K562 (cell line): Measurements from ENCODE around the gene PTPRU. TPM values are rescaled to one million over a fixed set of nuclear protein-coding genes. Genes with fewer than 3 reads are reported as not detected.

ENCODE experiments used
- ATAC-seq: fragments of 200-7000 bp; cut with Tn5 transposase; 3 replicates; pipeline ENCODE4 v1.9.1; 2020; ENCODE audit warnings: moderate library complexity
- BruUV-seq: library from RNA; stranded (reverse); fragments of 400-500 nt; replicated peaks from 2 replicates; lab custom pipeline; 2021; lab: Mats Ljungman, UMichigan
- CTCF ChIA-PET: fragments of 300-600 bp; formaldehyde crosslinking; extraction: SDS; loops from one replicate; lab custom pipeline; 2021; ENCODE audit warnings: low intra/inter-chr PET ratio; lab: Yijun Ruan, JAX
- POLR2A ChIA-PET: fragments of 300-600, 350-650 bp; sonication (Branson Sonifier 250); formaldehyde crosslinking; extraction: SDS; loops from one replicate; lab custom pipeline; 2021; ENCODE audit warnings: antibody characterized with exemption, inconsistent platforms; lab: Yijun Ruan, JAX
- DNase-seq, 4 experiments: peaks; one replicate each; pipeline versions ENCODE4 v3.0.0 to v3.0.0-alpha.2; 2011 to 2018; ENCODE audit warnings: low spot score in 3 of 4, mixed read lengths in 3 of 4; ENCODE audit errors: extremely low read depth in 1 of 4
- FAIRE-seq: peaks from 2 replicates; lab custom pipeline; 2011; peaks lifted over from hg19 to GRCh38; lab: Jason Lieb, UNC
- H2AFZ ChIP-seq: 2 replicates; pipeline ENCODE4 v1.6.0; 2011; ENCODE audit warnings: low read depth, low read length, control low read depth, inconsistent platforms
- H3K27ac ChIP-seq: fragments of 200-600 bp; 3 replicates; pipeline ENCODE4 v1.8.0; 2011; ENCODE audit warnings: low read depth, mild to moderate bottlenecking, control low read depth, inconsistent platforms, low read length, moderate library complexity, mixed read lengths; ENCODE audit errors: extremely low read depth
- H3K27me3 ChIP-seq, 2 experiments: fragments of 300-600 bp in 1 of 2; 2 replicates in 1 of 2; 3 replicates in 1 of 2; pipeline versions ENCODE4 v1.6.0 to v1.8.0; 2011; ENCODE audit warnings: inconsistent platforms in 2 of 2, low read length in 2 of 2, mild to moderate bottlenecking in 1 of 2, mixed read lengths in 1 of 2, moderate library complexity in 1 of 2; ENCODE audit not compliant: control insufficient read depth in 2 of 2, insufficient read depth in 2 of 2
- H3K36me3 ChIP-seq: fragments of 300-600 bp; 3 replicates; pipeline ENCODE4 v1.8.0; 2011; ENCODE audit warnings: mild to moderate bottlenecking, low read length, inconsistent platforms; ENCODE audit not compliant: control insufficient read depth, insufficient read depth
- H3K4me1 ChIP-seq, 2 experiments: fragments of 200-600 bp in 1 of 2; replicated peaks in 1 of 2; 2 replicates in 1 of 2; 3 replicates in 1 of 2; pipeline versions ENCODE4 v1.5.1 to v1.8.0; 2011; ENCODE audit warnings: inconsistent platforms in 2 of 2, low read length in 2 of 2, mild to moderate bottlenecking in 1 of 2, mixed read lengths in 1 of 2, moderate library complexity in 1 of 2; ENCODE audit not compliant: control insufficient read depth in 2 of 2, insufficient read depth in 2 of 2
- H3K4me2 ChIP-seq: 2 replicates; pipeline ENCODE4 v1.6.1; 2011; ENCODE audit warnings: low read length, control low read depth, inconsistent platforms, mixed read lengths; ENCODE audit not compliant: insufficient read depth
- H3K4me3 ChIP-seq: fragments of 200-600 bp; sonication (generic), shearing (Covaris generic); 2 replicates; pipeline ENCODE4 v1.5.1; 2016; ENCODE audit warnings: control low read depth, inconsistent platforms
- H3K79me2 ChIP-seq: fragments of 200-600 bp; 3 replicates; pipeline ENCODE4 v1.8.0; 2011; ENCODE audit warnings: low read length, inconsistent platforms; ENCODE audit not compliant: control insufficient read depth, insufficient read depth
- H3K9ac ChIP-seq, 2 experiments: 2 replicates each; pipeline versions ENCODE4 v1.6.0 to v1.6.1; 2011; ENCODE audit warnings: low read depth in 2 of 2, low read length in 2 of 2, control low read depth in 1 of 2, inconsistent platforms in 1 of 2, mild to moderate bottlenecking in 1 of 2, mixed read lengths in 1 of 2; ENCODE audit not compliant: insufficient read depth in 1 of 2
- H3K9me1 ChIP-seq: one replicate; pipeline ENCODE4 v1.6.0; 2011; ENCODE audit warnings: inconsistent platforms, mild to moderate bottlenecking, low read length, moderate library complexity; ENCODE audit not compliant: control insufficient read depth, insufficient read depth
- H3K9me3 ChIP-seq: replicated peaks from 2 replicates; pipeline ENCODE4 v1.5.1; 2011; ENCODE audit warnings: low read depth, low read length, inconsistent platforms; ENCODE audit not compliant: control insufficient read depth, insufficient read depth
- H4K20me1 ChIP-seq: replicated peaks from 2 replicates; pipeline ENCODE4 v1.6.1; 2011; ENCODE audit warnings: low read length, inconsistent platforms, mixed read lengths; ENCODE audit not compliant: control insufficient read depth, insufficient read depth
- ATF7 ChIP-seq: fragments of 450-650 bp; IDR thresholded peaks from 2 replicates; pipeline ENCODE4 v1.7.1; 2014; ENCODE audit warnings: mild to moderate bottlenecking, moderate library complexity
- BMI1 ChIP-seq: fragments of 150-350 bp; IDR thresholded peaks from 2 replicates; pipeline ENCODE4 v1.6.1; 2014; ENCODE audit warnings: low read length
- EGR1 ChIP-seq: fragments of 450-650 bp; conservative IDR thresholded peaks from 2 replicates; pipeline ENCODE4 v1.6.1; 2017; ENCODE audit warnings: mild to moderate bottlenecking
- EP300 ChIP-seq: IDR thresholded peaks from 2 replicates; pipeline ENCODE4 v1.6.1; 2012; ENCODE audit warnings: low read length, improper control_type of control experiment
- HDAC2 ChIP-seq: fragments of 450-650 bp; IDR thresholded peaks from 2 replicates; pipeline ENCODE4 v1.6.1; 2016; ENCODE audit warnings: mild to moderate bottlenecking
- HDGF ChIP-seq: fragments of 450-650 bp; IDR thresholded peaks from 2 replicates; pipeline ENCODE4 v1.6.1; 2016
- HNRNPLL ChIP-seq: fragments of 200-400 bp; formaldehyde crosslinking; IDR thresholded peaks from 2 replicates; pipeline ENCODE4 v1.6.1; 2017; ENCODE audit warnings: low read length, low read depth, mild to moderate bottlenecking; ENCODE audit not compliant: poor library complexity, severe bottlenecking
- NRF1 ChIP-seq, 2 experiments: fragments of 450-650 bp; IDR thresholded peaks in 1 of 2; conservative IDR thresholded peaks in 1 of 2; 2 replicates each; pipeline ENCODE4 v1.6.1; 2014; ENCODE audit warnings: mild to moderate bottlenecking in 2 of 2
- RCOR1 ChIP-seq, 2 experiments: IDR thresholded peaks; 2 replicates each; pipeline ENCODE4 v1.6.1; 2012; ENCODE audit warnings: low read depth in 2 of 2, low read length in 2 of 2, borderline replicate concordance in 1 of 2, improper control_type of control experiment in 1 of 2
- TEAD1 ChIP-seq, 2 experiments: fragments of 450-650 bp in 1 of 2; sonication (generic) in 1 of 2; formaldehyde crosslinking; IDR thresholded peaks; 2 replicates each; pipeline versions ENCODE4 v1.4.0 to v1.8.0; 2020 to 2022; ENCODE audit warnings: mild to moderate bottlenecking in 2 of 2, missing genetic modification reagents in 1 of 2
- TEAD4 ChIP-seq, 2 experiments: sonication (generic) in 1 of 2; formaldehyde crosslinking in 1 of 2; IDR thresholded peaks; 2 replicates each; pipeline versions ENCODE4 v1.6.1 to v1.8.0; 2012 to 2022; ENCODE audit warnings: borderline replicate concordance in 1 of 2, inconsistent platforms in 1 of 2, low read length in 1 of 2, mild to moderate bottlenecking in 1 of 2, missing genetic modification reagents in 1 of 2
- ZFX ChIP-seq: sonication (generic); formaldehyde crosslinking; IDR thresholded peaks from 2 replicates; pipeline ENCODE4 v1.8.0; 2022; ENCODE audit warnings: mild to moderate bottlenecking, missing genetic modification reagents, moderate library complexity
- ZNF263 ChIP-seq: sonication (generic); formaldehyde crosslinking; IDR thresholded peaks from 2 replicates; pipeline ENCODE4 v1.8.0; 2022; ENCODE audit warnings: mild to moderate bottlenecking, missing genetic modification reagents, borderline replicate concordance
- ZNF740 ChIP-seq, 3 experiments: fragments of 200-800 bp in 1 of 3; sonication (Bioruptor generic) in 1 of 3; sonication (generic) in 1 of 3; formaldehyde crosslinking in 1 of 3; IDR thresholded peaks; 2 replicates each; pipeline versions ENCODE4 v1.6.1 to v1.8.0; 2016 to 2022; ENCODE audit warnings: mild to moderate bottlenecking in 2 of 3, missing compliant biosample characterization in 2 of 3, missing genetic modification characterization in 2 of 3, missing genetic modification reagents in 1 of 3
- WGBS: fragments of 100-300 bp; shearing (Covaris generic); methylation state at CpG from one replicate; pipeline ENCODE4 v1.1.6; 2016; ENCODE audit warnings: low coverage, mixed read lengths; ENCODE audit not compliant: insufficient coverage; ENCODE audit errors: missing lambda C conversion rate; 5-methylcytosine and 5-hydroxymethylcytosine counted together
- in situ Hi-C: fragments of 300-500 bp; cut with MboI; formaldehyde crosslinking; loops from 4 replicates; pipeline ENCODE4 v1.15.0; 2018; ENCODE audit warnings: inconsistent platforms, mixed read lengths
- intact Hi-C: fragments of 100-400 bp; cut with micrococcal nuclease; formaldehyde crosslinking; loops from 2 replicates; pipeline ENCODE4 v1.14.2; 2022
- polyA plus RNA-seq, 8 experiments: library from polyadenylated mRNA; depleted of rRNA in 4 of 8; stranded (reverse) in 5 of 8; unstranded in 3 of 8; fragments of >200 nt; fragmentation: Nextera tagmentation in 2 of 8; fragmentation: Illumina TruSeq in 1 of 8; extraction: Ambion mirVana in 2 of 8; extraction: Trizol in 1 of 8; gene quantifications; 2 replicates each; pipeline versions ENCODE4 v1.2.1 to v1.2.3, GENCODE V29; 2011 to 2014; ENCODE audit warnings: inconsistent platforms in 1 of 8, missing spikeins in 1 of 8
- total RNA-seq, 7 experiments: library from RNA; depleted of rRNA in 6 of 7; stranded (reverse); fragments of >200 nt in 6 of 7; fragmentation: Illumina TruSeq in 2 of 7; extraction: Trizol in 2 of 7; gene quantifications; 2 replicates each; pipeline versions ENCODE4 v1.2.1 to v1.2.3, GENCODE V29; 2011 to 2021; ENCODE audit warnings: low replicate concordance in 1 of 7
- TF ChIP-seq, protein P1 (sequence below): sonication (generic); formaldehyde crosslinking; IDR thresholded peaks from 2 replicates; pipeline ENCODE4 v1.8.0; 2022; ENCODE audit warnings: missing genetic modification reagents, mild to moderate bottlenecking, moderate library complexity, borderline replicate concordance

PTPRU gene
- total and polyA plus RNA-seq, 9 of the 15 experiments (the other 6 are each of a cell fraction or from before 2014, with no cell fraction given) = 0.01 to 2.9 (median 1.0) TPM

GRCh38 chr1:29282924-29283803 is 46.8 kb downstream of the PTPRU start:
- H3K9me3 ChIP-seq = no peaks in the 10 kb centered on the region
- H3K9ac ChIP-seq = peak overlapping the region; percentile 12 to 84; a peak in 3 of 4 replicates
- 4% methylated on average over 16 of the region's 16 CpGs for WGBS
- FAIRE-seq (peak; percentile 99), ATAC-seq (peak; percentile 94), DNase-seq (peak; percentile 97 to 99 (median 99))
- no peaks in the 10 kb centered on the region for H3K36me3 ChIP-seq
- H3K27me3 ChIP-seq = peaks cover 2 to 16% of the 10 kb centered on the region in 2 experiments
- POLR2A ChIA-PET = interaction anchor here (0.6 to 1.4 kb wide), 7 partner anchors 8 to 75 kb away, joined by 3 to 5 read pairs (median 3); partner anchors contain the start of gene MECR
- intact Hi-C loops = no loop called here
- H4K20me1 ChIP-seq = no peaks in the 10 kb centered on the region
- H2AFZ ChIP-seq = peak overlapping the region; percentile 98
- in situ Hi-C loops = no loop called here
- CTCF ChIA-PET = no interaction called here
- no TSS peak for BruUV-seq
- H3K4me3 ChIP-seq = peak overlapping the region; percentile 42
- no peak overlapping the region; the same call in 2 of the 3 replicates for H3K27ac ChIP-seq
- H3K9me1 ChIP-seq = no peaks in the 10 kb centered on the region
- H3K79me2 ChIP-seq = no peaks in the 10 kb centered on the region
- H3K4me2 ChIP-seq = peak overlapping the region; percentile 85
- H3K4me1 ChIP-seq = peaks cover 11 to 25% of the 10 kb centered on the region in 2 experiments; a peak in 4 of 5 replicates
- TF ChIP-seq TEAD1 (CRISPR knock-in tag; IDR thresholded peaks at IDR 0.05) (0 out of 4 replicates have a peak, but pooled peaks of 1 of the 2 experiments have one; percentile 45), ZNF740 (CRISPR knock-in tag; IDR thresholded peaks at IDR 0.05) (peak; percentile 60; the same call in 1 of the 2 replicates), ZNF740 (tag; IDR thresholded peaks at IDR 0.05) (no peak), ATF7 (peak; percentile 26; the same call in 1 of the 2 replicates), HNRNPLL (peak; percentile 13), NRF1 (conservative IDR thresholded peaks at IDR 0.05 in 1 of 2, IDR thresholded peaks at IDR 0.05 in 1 of 2) (peak; percentile 88 to 89), RCOR1 (IDR thresholded peaks at IDR 0.05; ENCODE audit: borderline replicate concordance in 1 of 2, low read depth in 2 of 2, low read length in 2 of 2) (peak in 1 of 2 experiments; percentile 40; a peak in 1 of 4 replicates), EGR1 (peak; percentile 53), BMI1 (no peak), HDGF (peak; percentile 55), EP300 (no peak), HDAC2 (no peak; the same call in 1 of the 2 replicates), ZFX (CRISPR knock-in tag) (peak; percentile 71; the same call in 1 of the 2 replicates), TEAD4 (IDR thresholded peaks at IDR 0.05; ENCODE audit: low read length) (peak; percentile 47; the same call in 1 of the 2 replicates), TEAD4 (CRISPR knock-in tag; IDR thresholded peaks at IDR 0.05; ENCODE audit: borderline replicate concordance) (no peak), ZNF263 (0 out of 2 replicates have a peak, but pooled peaks have one; percentile 26)
- TF ChIP-seq, protein P1, sequence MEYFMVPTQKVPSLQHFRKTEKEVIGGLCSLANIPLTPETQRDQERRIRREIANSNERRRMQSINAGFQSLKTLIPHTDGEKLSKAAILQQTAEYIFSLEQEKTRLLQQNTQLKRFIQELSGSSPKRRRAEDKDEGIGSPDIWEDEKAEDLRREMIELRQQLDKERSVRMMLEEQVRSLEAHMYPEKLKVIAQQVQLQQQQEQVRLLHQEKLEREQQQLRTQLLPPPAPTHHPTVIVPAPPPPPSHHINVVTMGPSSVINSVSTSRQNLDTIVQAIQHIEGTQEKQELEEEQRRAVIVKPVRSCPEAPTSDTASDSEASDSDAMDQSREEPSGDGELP (CRISPR knock-in tag) = peak; percentile 60; the same call in 1 of the 2 replicates
